ENCODE data around the gene GAREM2. TPM values are rescaled to one million over a fixed set of nuclear protein-coding genes. Genes with fewer than 3 reads are reported as not detected.

Gene GAREM2
- total and polyA plus RNA-seq, 7 experiments from 2014 or later = 2.4 to 8.4 (median 4.8) TPM

GRCh38 chr2:26139269-26140183 is 33.4 kb upstream of the GAREM2 start:
- ChIA-PET POLR2A (no interaction called here), CTCF (interaction anchor here (0.6 kb wide), 1 partner anchor 186 kb away, joined by 6 read pairs; no protein-coding TSS in a partner anchor)
- Histone ChIP-seq H3K9me3 (ENCODE audit: control insufficient read depth in 2 of 3, low read length in 3 of 3) (no peaks in the 10 kb centered on the region), H3K36me3 (ENCODE audit: control insufficient read depth in 2 of 3, insufficient read depth in 3 of 3, low read length in 3 of 3) (peaks cover 0 to 9% (median 0%) of the 10 kb centered on the region in 3 experiments), H3K27me3 (ENCODE audit: control insufficient read depth in 2 of 2, insufficient read depth in 2 of 2, low read length in 2 of 2) (no peaks in the 10 kb centered on the region), H3K4me3 (ENCODE audit: low read length) (no peak overlapping the region), H3K4me1 (ENCODE audit: control insufficient read depth in 2 of 2, insufficient read depth in 2 of 2, low read length in 2 of 2) (no peaks in the 10 kb centered on the region), H3K27ac (ENCODE audit: low read depth, low read length) (no peak overlapping the region)
- Mint-ChIP-seq H3K36me3 (peaks cover 0 to 10% (median 7%) of the 10 kb centered on the region in 5 donors), H3K27me3 (no peaks in the 10 kb centered on the region), H3K4me1 (peaks cover 0 to 7% (median 3%) of the 10 kb centered on the region in 7 donors), H3K27ac (peak overlapping the region in 6 of 9 donors; percentile 1 to 57 (median 11)), H3K4me3 (no peak overlapping the region), H3K9me3 (peaks cover 0 to 1% (median 0%) of the 10 kb centered on the region in 11 donors)
- DNase-seq (no peak), ATAC-seq (no peak)
- intact Hi-C loops (cut with micrococcal nuclease) = no loop called here

DNA sequence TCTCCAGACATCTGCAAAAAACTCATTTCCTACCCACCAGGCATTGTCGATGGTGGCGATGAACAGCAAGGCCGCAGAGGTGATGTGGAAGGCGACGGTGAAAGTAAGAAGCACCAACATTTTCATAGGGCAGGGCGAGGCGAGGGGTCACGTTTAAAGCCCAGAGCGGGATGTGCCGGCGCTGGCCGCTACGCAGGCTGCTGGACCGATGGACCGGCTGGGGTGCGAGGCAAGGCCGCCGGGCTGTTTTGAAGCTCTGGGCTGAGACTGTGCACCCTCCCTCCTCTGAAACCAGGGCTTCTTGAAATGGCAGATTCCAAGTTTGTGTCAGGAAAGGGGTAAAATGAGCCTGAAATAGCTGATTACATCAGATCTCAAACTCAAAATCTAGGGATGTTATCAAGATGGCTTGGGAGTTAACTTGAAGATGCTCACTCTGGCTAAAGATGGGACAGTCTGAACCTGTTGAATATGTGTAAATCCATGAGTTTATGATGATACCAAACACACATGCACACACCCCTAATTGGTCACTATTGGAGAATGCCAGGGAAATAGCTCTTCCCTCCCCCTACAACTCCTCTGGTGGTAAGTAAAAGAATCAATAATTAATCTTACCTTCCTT is 31.6 kb upstream of the GAREM2 start:
- Histone ChIP-seq H3K4me3 (ENCODE audit: low read length) (no peak overlapping the region), H3K36me3 (ENCODE audit: control insufficient read depth in 2 of 3, insufficient read depth in 3 of 3, low read length in 3 of 3) (no peaks in the 10 kb centered on the region), H3K27ac (ENCODE audit: low read depth, low read length) (no peak overlapping the region), H3K4me1 (ENCODE audit: control insufficient read depth in 2 of 2, insufficient read depth in 2 of 2, low read length in 2 of 2) (no peaks in the 10 kb centered on the region), H3K9me3 (ENCODE audit: control insufficient read depth in 2 of 3, low read length in 3 of 3) (no peaks in the 10 kb centered on the region), H3K27me3 (ENCODE audit: control insufficient read depth in 2 of 2, insufficient read depth in 2 of 2, low read length in 2 of 2) (no peaks in the 10 kb centered on the region)
- peak overlapping the region in 2 of 9 donors; percentile 2 to 13 for H3K27ac Mint-ChIP-seq
- intact Hi-C loops (cut with micrococcal nuclease) = no loop called here
- CTCF ChIA-PET = interaction anchor here (1.1 kb wide), 1 partner anchor 150 kb away, joined by 4 read pairs; no protein-coding TSS in a partner anchor
- no peaks in the 10 kb centered on the region for H3K27me3 Mint-ChIP-seq
- DNase-seq = no peak
- POLR2A ChIA-PET = no interaction called here
- ATAC-seq = no peak
- peaks cover 0 to 5% (median 0%) of the 10 kb centered on the region in 7 donors for H3K4me1 Mint-ChIP-seq
- no peak overlapping the region for H3K4me3 Mint-ChIP-seq
- H3K36me3 Mint-ChIP-seq = peaks cover 0 to 4% (median 0%) of the 10 kb centered on the region in 5 donors
- H3K9me3 Mint-ChIP-seq = no peaks in the 10 kb centered on the region

- peak overlapping the region in 1 of 9 donors; percentile 41 for H3K27ac Mint-ChIP-seq
- H3K27me3 ChIP-seq (ENCODE audit: control insufficient read depth in 2 of 2, insufficient read depth in 2 of 2, low read length in 2 of 2) = no peaks in the 10 kb centered on the region
- DNase-seq = no peak
- H3K9me3 Mint-ChIP-seq = peaks cover 0 to 2% (median 0%) of the 10 kb centered on the region in 11 donors
- ChIA-PET POLR2A (interaction anchor here (0.6 to 0.7 kb wide), 2 partner anchors 109 to 150 kb away, joined by 3 to 4 read pairs; no protein-coding TSS in a partner anchor), CTCF (interaction anchor here (1.8 to 2.2 kb wide), 2 partner anchors 152 to 193 kb away, joined by 7 to 16 read pairs; no protein-coding TSS in a partner anchor)
- H3K27ac ChIP-seq (ENCODE audit: low read depth, low read length) = no peak overlapping the region
- H3K36me3 Mint-ChIP-seq = no peaks in the 10 kb centered on the region
- H3K9me3 ChIP-seq (ENCODE audit: control insufficient read depth in 2 of 3, low read length in 3 of 3) = no peaks in the 10 kb centered on the region
- H3K4me1 Mint-ChIP-seq = peaks cover 0 to 5% (median 0%) of the 10 kb centered on the region in 7 donors
- no peaks in the 10 kb centered on the region for H3K4me1 ChIP-seq (ENCODE audit: control insufficient read depth in 2 of 2, insufficient read depth in 2 of 2, low read length in 2 of 2)
- peaks cover 0 to 5% (median 0%) of the 10 kb centered on the region in 5 donors for H3K27me3 Mint-ChIP-seq
- H3K4me3 ChIP-seq (ENCODE audit: low read length) = no peak overlapping the region
- H3K4me3 Mint-ChIP-seq = no peak overlapping the region
- no peaks in the 10 kb centered on the region for H3K36me3 ChIP-seq (ENCODE audit: control insufficient read depth in 2 of 3, insufficient read depth in 3 of 3, low read length in 3 of 3)
- intact Hi-C loops (cut with micrococcal nuclease) = no loop called here
- ATAC-seq = no peak
Measured at GRCh38 chr2:26144031-26144430, 28.9 kb upstream of the GAREM2 start.

DNA sequence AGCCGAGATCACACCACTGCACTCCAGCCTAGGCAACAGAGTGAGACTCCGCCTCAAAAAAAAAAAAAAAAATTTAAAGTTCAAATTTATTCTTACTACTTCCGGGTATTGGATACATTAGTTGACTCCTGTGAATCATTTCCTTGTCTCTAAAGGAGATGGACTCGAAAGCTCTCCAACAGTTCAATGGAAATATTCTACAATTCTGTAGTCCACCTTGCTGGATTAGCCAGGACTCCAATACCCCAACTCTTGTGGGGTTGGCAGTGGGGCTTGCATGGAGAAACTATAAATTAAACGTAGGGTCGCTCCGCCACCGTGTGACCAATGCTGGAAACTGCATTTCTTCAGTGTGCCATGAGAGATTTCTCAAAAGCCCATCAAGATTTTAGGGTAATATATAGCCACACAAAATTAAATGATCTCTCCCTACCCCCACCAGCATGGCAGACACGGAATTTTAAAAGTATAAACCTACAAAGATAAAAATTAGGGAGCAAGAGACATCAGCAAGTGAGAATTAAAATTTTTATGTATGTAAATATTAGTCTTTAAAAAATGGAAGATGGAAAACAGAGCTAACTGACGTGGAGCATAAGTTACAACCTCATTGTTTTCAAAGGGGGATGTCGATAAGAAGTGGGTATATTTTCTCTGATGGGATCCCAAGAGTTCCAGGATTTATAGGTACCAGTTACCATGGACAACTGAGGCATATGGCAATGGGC is 27.8 kb upstream of the GAREM2 start:
- no peaks in the 10 kb centered on the region for H3K27me3 ChIP-seq (ENCODE audit: control insufficient read depth in 2 of 2, insufficient read depth in 2 of 2, low read length in 2 of 2)
- peak; percentile 73 for ATAC-seq
- no peak overlapping the region for H3K4me3 Mint-ChIP-seq
- no peak overlapping the region for H3K4me3 ChIP-seq (ENCODE audit: low read length)
- H3K9me3 ChIP-seq (ENCODE audit: control insufficient read depth in 2 of 3, low read length in 3 of 3) = no peaks in the 10 kb centered on the region
- H3K9me3 Mint-ChIP-seq = peaks cover 0 to 2% (median 0%) of the 10 kb centered on the region in 11 donors
- ChIA-PET CTCF (interaction anchor here (0.6 to 2.2 kb wide), 9 partner anchors 92 to 678 kb away, joined by 3 to 16 read pairs (median 4); no protein-coding TSS in a partner anchor), POLR2A (interaction anchor here (0.6 to 0.7 kb wide), 2 partner anchors 110 to 381 kb away, joined by 3 to 4 read pairs; no protein-coding TSS in a partner anchor)
- H3K36me3 Mint-ChIP-seq = no peaks in the 10 kb centered on the region
- no peak overlapping the region for H3K27ac ChIP-seq (ENCODE audit: low read depth, low read length)
- intact Hi-C loops (cut with micrococcal nuclease) = loop anchor here (1.0 to 5.0 kb wide), 6 partner anchors 57 to 538 kb away; no protein-coding TSS in a partner anchor
- H3K27me3 Mint-ChIP-seq = peaks cover 6 to 10% (median 8%) of the 10 kb centered on the region in 5 donors
- H3K4me1 ChIP-seq (ENCODE audit: control insufficient read depth in 2 of 2, insufficient read depth in 2 of 2, low read length in 2 of 2) = no peaks in the 10 kb centered on the region
- peaks cover 0 to 5% (median 0%) of the 10 kb centered on the region in 7 donors for H3K4me1 Mint-ChIP-seq
- DNase-seq = peak; percentile 22 to 59 (median 47)
- no peaks in the 10 kb centered on the region for H3K36me3 ChIP-seq (ENCODE audit: control insufficient read depth in 2 of 3, insufficient read depth in 3 of 3, low read length in 3 of 3)
- peak overlapping the region in 3 of 9 donors; percentile 4 to 21 (median 7) for H3K27ac Mint-ChIP-seq

DNA sequence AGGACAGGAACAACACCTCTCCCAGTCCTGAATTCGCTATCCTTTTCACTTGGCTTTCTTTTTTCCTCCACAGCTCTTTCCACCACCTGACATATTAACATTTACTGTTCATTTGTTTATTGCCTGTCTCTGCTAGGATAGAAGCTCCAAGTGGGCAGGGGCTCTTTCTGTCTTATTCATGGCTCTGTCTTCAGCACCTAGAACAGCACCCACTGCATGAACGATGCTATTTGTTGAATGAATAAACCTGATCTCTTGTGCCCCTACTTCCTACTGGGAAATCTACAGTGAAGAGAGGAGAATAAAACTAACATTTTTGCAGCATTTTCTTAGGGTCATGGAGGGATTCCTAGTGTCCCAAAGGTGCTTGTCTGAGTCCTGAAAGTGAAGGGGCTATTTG is 24.4 kb upstream of the GAREM2 start:
- ChIA-PET POLR2A (no interaction called here), CTCF (no interaction called here)
- Mint-ChIP-seq H3K36me3 (peaks cover 0 to 5% (median 0%) of the 10 kb centered on the region in 5 donors), H3K4me3 (no peak overlapping the region), H3K27ac (peak overlapping the region in 1 of 9 donors; percentile 60), H3K4me1 (peaks cover 0 to 5% (median 0%) of the 10 kb centered on the region in 7 donors), H3K9me3 (peaks cover 0 to 3% (median 0%) of the 10 kb centered on the region in 11 donors), H3K27me3 (peaks cover 15 to 26% (median 19%) of the 10 kb centered on the region in 5 donors)
- intact Hi-C loops (cut with micrococcal nuclease) = loop anchor here in 1 of 2 donors (5.0 kb wide), 1 partner anchor 541 kb away; no protein-coding TSS in a partner anchor
- DNase-seq = no peak
- Histone ChIP-seq H3K4me1 (ENCODE audit: control insufficient read depth in 2 of 2, insufficient read depth in 2 of 2, low read length in 2 of 2) (no peaks in the 10 kb centered on the region), H3K9me3 (ENCODE audit: control insufficient read depth in 2 of 3, low read length in 3 of 3) (no peaks in the 10 kb centered on the region), H3K4me3 (ENCODE audit: low read length) (no peak overlapping the region), H3K36me3 (ENCODE audit: control insufficient read depth in 2 of 3, insufficient read depth in 3 of 3, low read length in 3 of 3) (no peaks in the 10 kb centered on the region), H3K27ac (ENCODE audit: low read depth, low read length) (no peak overlapping the region), H3K27me3 (ENCODE audit: control insufficient read depth in 2 of 2, insufficient read depth in 2 of 2, low read length in 2 of 2) (no peaks in the 10 kb centered on the region)
- no peak for ATAC-seq

DNA sequence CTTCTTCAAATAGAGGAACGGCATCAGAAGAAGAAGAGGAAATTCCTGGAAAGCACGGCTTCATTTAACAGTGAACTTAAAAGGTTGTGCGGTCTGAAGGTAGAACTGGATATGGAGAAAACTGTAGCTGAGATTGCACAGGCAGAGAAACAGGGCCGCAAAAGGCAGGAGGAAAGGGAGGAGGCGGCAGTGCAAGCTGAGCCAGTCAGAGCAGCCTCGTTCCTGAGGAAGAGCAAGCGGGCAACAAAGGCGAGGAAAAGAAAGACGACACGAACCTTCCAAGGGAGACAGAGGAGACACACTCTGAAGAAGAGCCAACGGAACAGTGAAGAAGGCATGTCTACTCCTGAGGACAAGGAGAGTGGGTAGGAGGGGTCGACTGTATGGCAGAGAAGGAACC is 22.6 kb upstream of the GAREM2 start:
- peaks cover 0 to 6% (median 1%) of the 10 kb centered on the region in 11 donors for H3K9me3 Mint-ChIP-seq
- H3K9me3 ChIP-seq (ENCODE audit: control insufficient read depth in 2 of 3, low read length in 3 of 3) = no peaks in the 10 kb centered on the region
- ChIA-PET POLR2A (no interaction called here), CTCF (no interaction called here)
- ATAC-seq (no peak), DNase-seq (no peak)
- H3K4me3 ChIP-seq (ENCODE audit: low read length) = no peak overlapping the region
- no peaks in the 10 kb centered on the region for H3K4me1 ChIP-seq (ENCODE audit: control insufficient read depth in 2 of 2, insufficient read depth in 2 of 2, low read length in 2 of 2)
- H3K27me3 ChIP-seq (ENCODE audit: control insufficient read depth in 2 of 2, insufficient read depth in 2 of 2, low read length in 2 of 2) = no peaks in the 10 kb centered on the region
- intact Hi-C loops (cut with micrococcal nuclease) = no loop called here
- peaks cover 0 to 5% (median 0%) of the 10 kb centered on the region in 5 donors for H3K36me3 Mint-ChIP-seq
- H3K27ac ChIP-seq (ENCODE audit: low read depth, low read length) = no peak overlapping the region
- H3K4me1 Mint-ChIP-seq = peaks cover 0 to 1% (median 0%) of the 10 kb centered on the region in 7 donors
- H3K4me3 Mint-ChIP-seq = no peak overlapping the region
- no peaks in the 10 kb centered on the region for H3K36me3 ChIP-seq (ENCODE audit: control insufficient read depth in 2 of 3, insufficient read depth in 3 of 3, low read length in 3 of 3)
- no peak overlapping the region for H3K27ac Mint-ChIP-seq
- peaks cover 15 to 34% (median 28%) of the 10 kb centered on the region in 5 donors for H3K27me3 Mint-ChIP-seq

Data from naive thymus-derived CD4-positive, alpha-beta T cell (primary cell).